HCT116 (cell line): ENCODE measurements around the gene ASB10. TPM values are rescaled to one million over a fixed set of nuclear protein-coding genes. Genes with fewer than 3 reads are reported as not detected.

Source experiments
- ATAC-seq: fragments of 200-7000 bp; cut with Tn5 transposase; 2 replicates; pipeline ENCODE4 v1.9.1; 2020; ENCODE audit warnings: mild to moderate bottlenecking, moderate library complexity
- BruUV-seq: library from RNA; stranded (reverse); fragments of 400-500 nt; replicated peaks from 2 replicates; lab custom pipeline; 2021; lab: Mats Ljungman, UMichigan
- CTCF ChIA-PET: fragments of 300-600 bp; sonication (Branson Sonifier 250); formaldehyde crosslinking; loops from one replicate; lab custom pipeline; 2021; ENCODE audit warnings: antibody characterized with exemption; lab: Charles Lee
- POLR2A ChIA-PET: fragments of 300-600, 350-600 bp; sonication (Branson Sonifier 250); formaldehyde crosslinking; loops from one replicate; lab custom pipeline; 2021; ENCODE audit warnings: antibody characterized with exemption; lab: Charles Lee
- RAD21 ChIA-PET, 2 experiments: fragments of 300-600 bp; sonication (Branson Sonifier 250); formaldehyde crosslinking; loops; one replicate each; lab custom pipeline; 2023; ENCODE audit warnings: low total read pairs in 2 of 2; ENCODE audit not compliant: uncharacterized antibody in 2 of 2, unreplicated experiment in 2 of 2, low non-redundant PET in 1 of 2; lab: Charles Lee
- DNase-seq: peaks from one replicate; pipeline ENCODE4 v3.0.0-alpha.2; 2010; ENCODE audit warnings: low read depth, low spot score
- H2AFZ ChIP-seq: fragments of 200-600 bp; shearing (Covaris generic), sonication (generic); 2 replicates; pipeline ENCODE4 v1.6.1; 2017; ENCODE audit warnings: low read depth, mixed run types, mixed read lengths, antibody characterized with exemption, low read length; ENCODE audit not compliant: poor library complexity, severe bottlenecking
- H3K27ac ChIP-seq: 2 replicates; pipeline ENCODE4 v1.5.1; 2012; ENCODE audit warnings: low read depth, low read length
- H3K27me3 ChIP-seq: fragments of 200-600 bp; sonication (generic); 2 replicates; pipeline ENCODE4 v1.6.1; 2016; ENCODE audit warnings: mixed run types, low read length, mixed read lengths; ENCODE audit not compliant: insufficient read depth
- H3K36me3 ChIP-seq, 2 experiments: fragments of 200-500 bp in 1 of 2; fragments of 200-600 bp in 1 of 2; sonication (Bioruptor generic) in 1 of 2; sonication (generic) in 1 of 2; 2 replicates each; pipeline versions ENCODE4 v1.5.1 to v1.6.1; 2014 to 2016; ENCODE audit warnings: low read length in 2 of 2, inconsistent platforms in 1 of 2, mixed read lengths in 1 of 2, mixed run types in 1 of 2; ENCODE audit not compliant: insufficient read depth in 2 of 2, control insufficient read depth in 1 of 2
- H3K4me1 ChIP-seq, 2 experiments: fragments of 200-600 bp in 1 of 2; sonication (generic) in 1 of 2; 2 replicates each; pipeline versions ENCODE4 v1.5.1 to v1.6.1; 2012 to 2017; ENCODE audit warnings: low read length in 2 of 2, inconsistent platforms in 1 of 2, mild to moderate bottlenecking in 1 of 2, mixed read lengths in 1 of 2, mixed run types in 1 of 2, moderate library complexity in 1 of 2; ENCODE audit not compliant: insufficient read depth in 2 of 2, control insufficient read depth in 1 of 2
- H3K4me2 ChIP-seq: fragments of 200-600 bp; sonication (generic); 2 replicates; pipeline ENCODE4 v1.6.1; 2017; ENCODE audit warnings: mixed run types, low read length, mixed read lengths
- H3K4me3 ChIP-seq, 2 experiments: fragments of 200-600 bp in 1 of 2; sonication (generic) in 1 of 2; replicated peaks in 1 of 2; 2 replicates each; pipeline ENCODE4 v1.5.1; 2011 to 2016; ENCODE audit warnings: low read length in 2 of 2, control low read depth in 1 of 2, low read depth in 1 of 2, mild to moderate bottlenecking in 1 of 2, mixed read lengths in 1 of 2, mixed run types in 1 of 2
- H3K79me2 ChIP-seq: fragments of 200-600 bp; sonication (generic); 2 replicates; pipeline ENCODE4 v1.6.1; 2017; ENCODE audit warnings: mild to moderate bottlenecking, mixed run types, low read length, moderate library complexity, mixed read lengths; ENCODE audit not compliant: insufficient read depth
- H3K9ac ChIP-seq: fragments of 200-600 bp; sonication (generic); 2 replicates; pipeline ENCODE4 v1.6.1; 2016; ENCODE audit warnings: low read length, mixed read lengths
- H3K9me2 ChIP-seq: fragments of 200-600 bp; sonication (generic), shearing (Covaris generic); 2 replicates; pipeline ENCODE4 v1.6.1; 2017; ENCODE audit warnings: mixed run types, mild to moderate bottlenecking, moderate library complexity; ENCODE audit not compliant: insufficient read depth
- H3K9me3 ChIP-seq, 2 experiments: fragments of 200-500 bp in 1 of 2; fragments of 200-600 bp in 1 of 2; sonication (Bioruptor generic) in 1 of 2; sonication (generic) in 1 of 2; 2 replicates each; pipeline ENCODE4 v1.6.1; 2014 to 2017; ENCODE audit warnings: low read length in 2 of 2, mixed read lengths in 2 of 2, inconsistent platforms in 1 of 2, low read depth in 1 of 2, mild to moderate bottlenecking in 1 of 2, mixed run types in 1 of 2, moderate library complexity in 1 of 2; ENCODE audit not compliant: control insufficient read depth in 1 of 2, insufficient read depth in 1 of 2
- H4K20me1 ChIP-seq: fragments of 200-600 bp; sonication (generic), shearing (Covaris generic); 2 replicates; pipeline ENCODE4 v1.6.1; 2017; ENCODE audit warnings: mixed run types, mild to moderate bottlenecking, moderate library complexity; ENCODE audit not compliant: insufficient read depth
- ATF3 ChIP-seq: IDR thresholded peaks from 2 replicates; pipeline ENCODE4 v1.6.1; 2012
- EGR1 ChIP-seq: IDR thresholded peaks from 2 replicates; pipeline ENCODE4 v1.6.1; 2012; ENCODE audit warnings: low read depth
- ELF1 ChIP-seq: IDR thresholded peaks from 2 replicates; pipeline ENCODE4 v1.6.1; 2012; ENCODE audit warnings: low read depth, borderline replicate concordance
- EZH2 ChIP-seq: fragments of 200-600 bp; sonication (generic); IDR thresholded peaks from 2 replicates; pipeline ENCODE4 v1.6.1; 2017; ENCODE audit warnings: antibody characterized with exemption, mixed run types
- FOSL1 ChIP-seq: IDR thresholded peaks from 2 replicates; pipeline ENCODE4 v1.6.1; 2012; ENCODE audit warnings: low read depth
- MAX ChIP-seq: IDR thresholded peaks from 2 replicates; pipeline ENCODE4 v1.6.1; 2012
- POLR2A ChIP-seq: IDR thresholded peaks from 2 replicates; pipeline ENCODE4 v1.7.0; 2011; ENCODE audit warnings: borderline replicate concordance; ENCODE audit not compliant: insufficient read depth, insufficient read length; ENCODE audit errors: extremely low read depth
- POLR2AphosphoS5 ChIP-seq: IDR thresholded peaks from 2 replicates; pipeline ENCODE4 v1.6.1; 2011; ENCODE audit warnings: mild to moderate bottlenecking, low read depth, low read length, moderate library complexity
- REST ChIP-seq: IDR thresholded peaks from 2 replicates; pipeline ENCODE4 v1.6.1; 2012; ENCODE audit warnings: low read depth
- SIN3A ChIP-seq: IDR thresholded peaks from 2 replicates; pipeline ENCODE4 v1.6.1; 2012; ENCODE audit warnings: low read depth
- SRF ChIP-seq: IDR thresholded peaks from 2 replicates; pipeline ENCODE4 v1.6.1; 2012; ENCODE audit warnings: low read depth
- YY1 ChIP-seq: IDR thresholded peaks from 2 replicates; pipeline ENCODE4 v1.6.1; 2011; ENCODE audit warnings: low read length, low read depth, moderate library complexity, mild to moderate bottlenecking; ENCODE audit not compliant: insufficient replicate concordance; ENCODE audit errors: extremely low read depth
- ZBTB33 ChIP-seq: IDR thresholded peaks from 2 replicates; pipeline ENCODE4 v1.6.1; 2011; ENCODE audit warnings: mild to moderate bottlenecking, low read length, moderate library complexity; ENCODE audit not compliant: insufficient replicate concordance; ENCODE audit errors: extremely low read depth
- ZFX ChIP-seq: fragments of 450-650 bp; IDR thresholded peaks from 2 replicates; pipeline ENCODE4 v1.6.1; 2017
- ZNF274 ChIP-seq: fragments of 200-500 bp; sonication (Bioruptor generic); IDR thresholded peaks from 2 replicates; pipeline ENCODE4 v1.6.1; 2014; ENCODE audit warnings: mild to moderate bottlenecking, low read depth, low read length, inconsistent platforms
- intact Hi-C: fragments of 100-400 bp; cut with micrococcal nuclease; formaldehyde crosslinking; loops from 2 replicates; pipeline ENCODE4 v1.10.0; 2022
- total RNA-seq: library from RNA; stranded (reverse); gene quantifications from one replicate; pipeline ENCODE4 v1.2.1, GENCODE V29; 2021; ENCODE audit not compliant: unreplicated experiment

Gene ASB10
- total RNA-seq, 1 experiment from 2014 or later, result not detected

- no peak for TF ChIP-seq POLR2AphosphoS5
- no peak for TF ChIP-seq SIN3A
- TF ChIP-seq ZFX, result no peak
- TF ChIP-seq, all 23 proteins: peak for 0
Measured at GRCh38 chr7:151228024-151228866, 41.2 kb upstream of the ASB10 start (continued).

- ChIA-PET POLR2A (interaction anchor here (0.7 to 1.8 kb wide), 7 partner anchors 13 to 217 kb away, joined by 3 to 5 read pairs (median 4); partner anchors contain the start of gene ABCB8), CTCF (interaction anchor here (0.7 to 1.3 kb wide), 5 partner anchors 9 to 103 kb away, joined by 3 to 12 read pairs (median 5); no protein-coding TSS in a partner anchor), RAD21 (interaction anchor here in 1 of 2 experiments (0.6 kb wide), 1 partner anchor 80 kb away, joined by 3 read pairs; no protein-coding TSS in a partner anchor)
- peaks cover 29% of the 10 kb centered on the region for H3K79me2 ChIP-seq
- peak within 1 kb of the TSS; percentile 90 for H3K9ac ChIP-seq
- H3K9me2 ChIP-seq, result no peaks in the 10 kb centered on the region
- peak within 1 kb of the TSS; percentile 88 for H3K4me2 ChIP-seq
- H3K36me3 ChIP-seq, result peaks cover 14 to 33% of the 10 kb centered on the region in 2 experiments; a peak in 3 of 4 replicates
- no peaks in the 10 kb centered on the region for H3K9me3 ChIP-seq
- no peak within 1 kb of the TSS for H2AFZ ChIP-seq
- H3K27me3 ChIP-seq, result no peaks in the 10 kb centered on the region
- DNase-seq (peak; percentile 98), ATAC-seq (peak; percentile 99)
- H3K4me1 ChIP-seq, result peaks cover 14 to 27% of the 10 kb centered on the region in 2 experiments
- no TSS peak for BruUV-seq
- H3K4me3 ChIP-seq, result peak within 1 kb of the TSS; percentile 76 to 83
- no peaks in the 10 kb centered on the region for H4K20me1 ChIP-seq
- intact Hi-C loops, result no loop called here
- H3K27ac ChIP-seq, result peak within 1 kb of the TSS; percentile 66
- peak; percentile 86 for TF ChIP-seq ZBTB33
- TF ChIP-seq ZFX, result peak; percentile 80
- TF ChIP-seq ELF1, result no peak
- TF ChIP-seq POLR2AphosphoS5, result peak; percentile 76
- peak; percentile 54 for TF ChIP-seq POLR2A
- TF ChIP-seq REST, result no peak
- no peak for TF ChIP-seq EZH2
- no peak for TF ChIP-seq MAX
- TF ChIP-seq FOSL1, result no peak
- no peak for TF ChIP-seq EGR1
- no peak for TF ChIP-seq ZNF274
- TF ChIP-seq ATF3, result no peak
- peak; percentile 75 for TF ChIP-seq YY1
- TF ChIP-seq SRF, result no peak
- no peak for TF ChIP-seq SIN3A
Measured at GRCh38 chr7:151226875-151227782, 40.1 kb upstream of the ASB10 start, which contains the start of gene ABCF2. Gene ABCF2, minus strand, starts transcription at chr7:151227205. Its CDS starts 747 bp downstream, at chr7:151226458.
